ENCODE data around the gene ST7.

- TF ChIP-seq EZH2 (IDR thresholded peaks at IDR 0.05; ENCODE audit: borderline replicate concordance, insufficient read depth, low read depth, low read length, poor library complexity, severe bottlenecking) (no peak), CTCF (IDR thresholded peaks at IDR 0.05) (no peak)
These were observed 284.3 kb downstream of the ST7 start for GRCh38 chr7:117237646-117238045.
